Measurements from ENCODE around the gene IGF2BP1.
"Not testable (repeated sequence)": the region's sequence is repeated elsewhere in the genome, so short reads cannot be mapped to it uniquely, and the experiment has no call there.

DNA sequence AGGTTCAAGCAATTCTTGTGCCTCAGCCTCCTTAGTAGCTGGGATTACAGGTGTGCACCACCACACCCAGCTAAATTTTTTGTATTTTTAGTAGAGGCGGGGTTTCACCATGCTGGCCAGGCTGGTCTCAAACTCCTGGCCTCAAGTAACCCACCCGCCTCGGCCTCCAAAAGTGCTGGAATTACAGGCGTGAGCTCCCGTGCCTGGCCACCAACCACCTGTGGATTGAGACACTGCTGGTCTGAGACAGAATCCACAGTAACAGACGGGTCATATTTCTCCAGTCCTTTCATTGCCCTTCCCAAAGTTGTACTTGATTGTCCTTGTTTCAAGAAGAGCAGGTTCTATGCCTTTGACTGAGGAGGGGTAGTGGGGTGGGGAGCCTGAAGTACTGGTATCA lies 42.3 kb downstream of the IGF2BP1 start:
- TF ChIP-seq, protein P1, sequence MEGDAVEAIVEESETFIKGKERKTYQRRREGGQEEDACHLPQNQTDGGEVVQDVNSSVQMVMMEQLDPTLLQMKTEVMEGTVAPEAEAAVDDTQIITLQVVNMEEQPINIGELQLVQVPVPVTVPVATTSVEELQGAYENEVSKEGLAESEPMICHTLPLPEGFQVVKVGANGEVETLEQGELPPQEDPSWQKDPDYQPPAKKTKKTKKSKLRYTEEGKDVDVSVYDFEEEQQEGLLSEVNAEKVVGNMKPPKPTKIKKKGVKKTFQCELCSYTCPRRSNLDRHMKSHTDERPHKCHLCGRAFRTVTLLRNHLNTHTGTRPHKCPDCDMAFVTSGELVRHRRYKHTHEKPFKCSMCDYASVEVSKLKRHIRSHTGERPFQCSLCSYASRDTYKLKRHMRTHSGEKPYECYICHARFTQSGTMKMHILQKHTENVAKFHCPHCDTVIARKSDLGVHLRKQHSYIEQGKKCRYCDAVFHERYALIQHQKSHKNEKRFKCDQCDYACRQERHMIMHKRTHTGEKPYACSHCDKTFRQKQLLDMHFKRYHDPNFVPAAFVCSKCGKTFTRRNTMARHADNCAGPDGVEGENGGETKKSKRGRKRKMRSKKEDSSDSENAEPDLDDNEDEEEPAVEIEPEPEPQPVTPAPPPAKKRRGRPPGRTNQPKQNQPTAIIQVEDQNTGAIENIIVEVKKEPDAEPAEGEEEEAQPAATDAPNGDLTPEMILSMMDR (IDR thresholded peaks at IDR 0.05; ENCODE audit: low read depth, low read length) = not testable (repeated sequence)
- TF ChIP-seq EZH2phosphoT487 (IDR thresholded peaks at IDR 0.05; ENCODE audit: low read depth) = not testable (repeated sequence)
